ENCODE data around the gene MRPL55.

Gene MRPL55

GRCh38 chr1:228084797-228085196, 24.3 kb downstream of the MRPL55 start:
- no peak for DNase-seq (ENCODE audit: low read depth)

- DNase-seq (ENCODE audit: low read depth), result peak; percentile 72
Observed at GRCh38 chr1:228084325-228084724, 24.8 kb downstream of the MRPL55 start.

GRCh38 chr1:228083871-228084278, 25.2 kb downstream of the MRPL55 start:
- DNase-seq (ENCODE audit: low read depth), result no peak

GRCh38 chr1:228082918-228083870, 25.9 kb downstream of the MRPL55 start:
- DNase-seq (ENCODE audit: low read depth), result no peak

- peak; percentile 58 for DNase-seq (ENCODE audit: low read depth)
Observed at GRCh38 chr1:228082214-228082917, 26.7 kb downstream of the MRPL55 start, which contains the start of gene ARF1. Gene ARF1 (plus strand): TSS chr1:228082708. CDS start chr1:228097115, 14,407 bp downstream.

GRCh38 chr1:228081578-228082213, 27.4 kb downstream of the MRPL55 start:
- DNase-seq (ENCODE audit: low read depth), result no peak

GRCh38 chr1:228081144-228081543, 28.0 kb downstream of the MRPL55 start:
- no peak for DNase-seq (ENCODE audit: low read depth)

- no peak for DNase-seq (ENCODE audit: low read depth)
Observed at GRCh38 chr1:228079601-228080263, 29.4 kb downstream of the MRPL55 start.

GRCh38 chr1:228079013-228079412, 30.1 kb downstream of the MRPL55 start:
- DNase-seq (ENCODE audit: low read depth), result no peak

- no peak for DNase-seq (ENCODE audit: low read depth)
Observed at GRCh38 chr1:228077565-228078330, 31.4 kb downstream of the MRPL55 start.

- DNase-seq (ENCODE audit: low read depth), result no peak
Observed at GRCh38 chr1:228076796-228077430, 32.2 kb downstream of the MRPL55 start.

- no peak for DNase-seq (ENCODE audit: low read depth)
Observed at GRCh38 chr1:228075801-228076271, 33.3 kb downstream of the MRPL55 start.

GRCh38 chr1:228074954-228075730, 34.0 kb downstream of the MRPL55 start:
- no peak for DNase-seq (ENCODE audit: low read depth)

- no peak for DNase-seq (ENCODE audit: low read depth)
Observed at GRCh38 chr1:228073857-228074545, 35.1 kb downstream of the MRPL55 start.

- DNase-seq (ENCODE audit: low read depth), result no peak
Observed at GRCh38 chr1:228073061-228073856, 35.8 kb downstream of the MRPL55 start.

- no peak for DNase-seq (ENCODE audit: low read depth)
Observed at GRCh38 chr1:228072658-228073043, 36.4 kb downstream of the MRPL55 start.

GRCh38 chr1:228071839-228072657, 37.1 kb downstream of the MRPL55 start:
- no peak for DNase-seq (ENCODE audit: low read depth)

Measured in HS-5 (cell line).